ENCODE data around the gene PTPRM.

PTPRM gene

DNA sequence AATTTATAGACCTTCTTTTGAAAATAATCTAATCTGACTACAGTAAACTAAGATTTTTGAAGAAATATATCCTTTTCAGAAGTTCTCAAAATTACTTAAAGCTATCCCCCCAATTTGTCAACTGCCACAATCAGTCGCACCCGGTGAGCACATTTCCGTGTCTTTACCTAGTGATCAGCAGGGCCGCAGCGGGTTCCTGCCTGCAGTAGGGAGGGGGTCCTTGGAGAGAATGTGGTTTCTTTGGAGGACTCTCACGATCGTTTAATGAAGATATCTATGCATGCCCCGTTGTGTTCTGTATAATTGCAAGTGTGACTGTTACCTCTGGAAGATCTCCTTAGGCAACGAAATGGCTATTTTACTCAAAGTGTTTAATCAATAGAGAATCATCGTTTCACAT lies 790.2 kb downstream of the PTPRM start:
- DNase-seq = no peak

GRCh38 chr18:8358033-8358765 lies 791.1 kb downstream of the PTPRM start:
- no peak for DNase-seq

- DNase-seq = no peak
These were observed 792.0 kb downstream of the PTPRM start for GRCh38 chr18:8359076-8359475.

- DNase-seq = no peak
These were observed 792.4 kb downstream of the PTPRM start for GRCh38 chr18:8359481-8359880.

- DNase-seq = no peak
These were observed 794.9 kb downstream of the PTPRM start for GRCh38 chr18:8361941-8362471.

- no peak for DNase-seq
These were observed 795.7 kb downstream of the PTPRM start for GRCh38 chr18:8362863-8363262.

DNA sequence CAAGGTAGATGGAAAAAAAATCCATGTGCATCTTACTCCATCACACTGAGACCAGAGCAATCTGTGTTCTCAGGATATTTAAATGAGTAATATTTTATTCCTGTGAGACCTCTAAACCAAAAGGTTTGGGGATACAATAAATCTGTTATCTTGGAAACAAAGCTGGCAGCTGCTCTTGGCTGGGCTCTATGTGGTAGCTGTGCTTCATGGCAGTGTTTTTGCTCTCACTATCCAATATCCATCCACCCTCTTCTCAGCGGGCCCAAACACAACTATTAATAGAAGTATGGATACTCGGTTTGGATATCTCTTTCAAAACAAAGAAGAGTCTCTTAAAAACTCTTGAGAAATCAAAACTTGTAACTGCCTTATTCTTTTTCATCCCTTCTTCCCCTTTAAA lies 797.3 kb downstream of the PTPRM start:
- DNase-seq = no peak

DNA sequence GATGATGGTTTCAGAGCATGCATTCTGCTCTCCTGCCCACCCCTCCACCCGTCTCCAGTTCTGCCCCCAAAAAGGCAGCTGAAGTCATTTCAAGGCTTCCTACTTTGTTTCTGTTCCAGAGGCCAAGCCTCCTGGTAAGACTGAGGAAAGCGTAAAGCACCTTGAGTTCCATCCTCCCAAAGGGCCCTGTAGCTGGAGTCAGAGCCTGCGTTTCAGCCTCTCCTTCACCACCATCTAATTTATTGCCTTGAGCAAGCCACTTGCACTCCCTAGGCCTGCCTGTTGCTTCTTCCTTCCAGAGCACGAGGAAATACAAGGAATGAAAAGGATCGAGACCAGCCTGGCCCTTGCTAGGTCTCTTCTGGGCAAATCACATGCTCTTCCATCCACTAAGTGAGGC lies 797.9 kb downstream of the PTPRM start:
- DNase-seq = no peak

- no peak for DNase-seq
These were observed 798.4 kb downstream of the PTPRM start for GRCh38 chr18:8365528-8365927.

- no peak for DNase-seq
These were observed 799.0 kb downstream of the PTPRM start for GRCh38 chr18:8366070-8366469.

- no peak for DNase-seq
These were observed 799.5 kb downstream of the PTPRM start for GRCh38 chr18:8366656-8367055.

DNA sequence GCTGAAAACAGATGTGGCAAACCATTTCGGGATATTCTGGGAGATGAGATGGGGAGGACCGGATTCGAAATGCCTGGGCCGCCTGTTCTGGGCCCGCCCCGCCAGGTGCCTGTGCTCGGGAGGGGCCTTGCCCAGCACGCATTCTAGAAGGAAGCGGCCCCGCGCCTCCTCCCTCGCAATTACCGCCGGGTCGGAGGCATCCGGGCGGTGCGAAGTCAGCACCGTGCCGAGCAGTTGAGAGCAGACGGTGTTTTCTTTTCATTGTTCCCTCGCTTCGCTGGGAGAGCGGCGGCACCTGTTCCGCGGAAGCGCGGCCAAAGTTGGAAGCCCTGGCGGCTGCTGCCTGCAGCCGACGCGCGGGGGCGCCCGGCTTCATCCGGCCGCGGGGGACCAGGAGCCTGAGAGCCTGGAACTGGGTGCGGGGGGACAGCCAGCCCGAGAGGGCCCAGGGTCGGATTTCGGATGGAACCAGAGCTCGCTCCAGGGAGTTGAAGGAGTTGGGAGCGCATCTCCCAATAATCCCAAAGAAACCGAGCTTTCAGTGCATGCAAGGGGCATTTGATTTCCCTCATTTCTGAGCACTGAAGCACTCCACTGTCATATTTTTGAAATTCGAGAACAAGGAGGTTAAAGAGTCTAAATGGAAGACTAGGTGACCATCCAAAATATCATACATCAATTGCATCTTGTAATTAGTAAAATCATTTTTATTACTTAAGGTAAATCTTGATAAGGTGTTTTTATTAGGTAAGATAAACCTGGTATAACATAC lies 800.3 kb downstream of the PTPRM start:
- no peak for DNase-seq

DNA sequence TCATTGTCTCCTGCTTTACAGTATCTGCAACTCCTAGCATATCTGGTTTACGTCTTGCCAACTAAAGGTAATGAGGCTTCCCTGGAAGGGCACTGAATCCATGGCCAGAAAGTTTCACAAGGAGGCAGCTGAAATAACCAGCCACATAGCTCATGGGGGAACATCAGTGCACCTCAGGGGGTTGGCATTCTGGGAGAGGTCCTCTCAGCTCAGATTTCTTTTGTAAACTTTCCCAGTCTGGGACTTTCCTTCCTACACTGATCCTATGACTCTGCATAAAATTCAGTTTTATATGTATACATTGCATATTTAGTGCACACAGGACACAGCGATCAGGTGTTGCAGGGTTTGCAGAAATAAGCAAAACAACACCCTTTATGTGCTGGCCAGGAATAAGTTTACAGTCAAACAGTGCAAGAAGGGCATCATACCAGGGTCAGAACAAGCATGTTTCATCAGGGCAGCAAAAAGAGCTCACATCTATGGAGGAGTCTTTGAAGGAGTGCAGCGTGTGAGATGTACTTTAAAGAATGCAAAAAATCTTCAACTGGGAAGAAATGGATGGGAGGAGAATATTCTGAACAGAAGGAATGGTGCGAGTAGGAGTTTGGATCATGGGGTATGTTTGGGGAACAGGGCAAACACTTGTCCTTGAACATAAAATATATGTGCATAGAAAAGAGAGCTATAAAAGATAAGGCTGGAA lies 801.5 kb downstream of the PTPRM start:
- no peak for DNase-seq

DNA sequence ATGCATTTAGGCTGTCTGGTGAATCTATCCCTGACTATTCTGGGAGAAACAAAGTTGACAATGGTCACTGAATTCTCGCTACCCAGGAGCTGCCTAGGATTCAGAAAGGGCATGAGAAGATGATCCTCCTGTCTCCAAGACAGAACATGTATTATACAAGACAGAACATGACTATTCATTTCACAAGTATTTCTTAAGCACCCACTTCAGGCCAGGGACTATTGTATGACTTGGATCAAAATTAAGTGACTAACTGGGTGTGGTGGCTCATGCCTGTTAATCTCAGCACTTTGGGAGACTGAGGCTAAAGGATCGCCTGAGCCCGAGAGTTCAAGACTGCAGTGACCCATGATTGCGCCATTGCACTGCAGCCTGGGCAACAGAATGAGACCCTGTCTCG lies 806.4 kb downstream of the PTPRM start:
- no peak for DNase-seq

DNA sequence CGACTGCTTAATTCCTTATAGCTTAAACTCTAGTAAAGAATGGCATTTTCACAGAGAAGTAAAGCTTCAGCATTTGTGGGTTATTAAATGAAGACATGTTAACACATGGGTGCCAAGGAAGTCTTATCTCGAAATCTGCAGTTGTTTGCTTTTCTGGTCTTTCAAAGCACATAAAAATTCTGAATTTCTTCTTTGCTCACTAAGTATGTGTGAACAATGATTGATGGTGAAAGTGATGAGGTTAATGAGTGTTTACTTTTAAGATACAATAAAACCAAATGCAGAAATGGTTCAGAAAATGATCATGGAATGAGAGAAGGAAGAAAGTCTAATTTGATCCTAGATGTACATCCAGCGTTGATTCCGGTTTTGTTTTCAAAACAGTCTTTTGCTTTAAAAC lies 807.6 kb downstream of the PTPRM start:
- DNase-seq = no peak

DNA sequence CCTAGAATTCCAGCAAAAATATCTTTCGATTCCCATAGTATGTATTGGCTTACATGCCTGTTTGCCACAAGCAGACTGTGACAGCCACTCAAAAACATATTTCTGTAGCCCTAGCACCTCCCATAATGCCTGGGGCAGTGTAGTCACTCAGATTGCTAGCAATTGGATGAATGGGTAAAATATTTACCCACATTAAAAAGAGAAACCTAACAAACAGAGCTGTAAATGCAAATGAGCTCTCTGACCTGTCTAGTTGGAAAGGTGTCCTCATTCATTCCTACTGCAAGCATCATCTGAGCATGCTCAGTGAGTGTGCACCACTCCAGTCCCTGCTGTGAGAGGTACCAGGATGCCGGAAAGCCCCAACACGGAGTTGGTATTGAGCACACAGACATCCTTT lies 808.1 kb downstream of the PTPRM start:
- DNase-seq = no peak

DNA sequence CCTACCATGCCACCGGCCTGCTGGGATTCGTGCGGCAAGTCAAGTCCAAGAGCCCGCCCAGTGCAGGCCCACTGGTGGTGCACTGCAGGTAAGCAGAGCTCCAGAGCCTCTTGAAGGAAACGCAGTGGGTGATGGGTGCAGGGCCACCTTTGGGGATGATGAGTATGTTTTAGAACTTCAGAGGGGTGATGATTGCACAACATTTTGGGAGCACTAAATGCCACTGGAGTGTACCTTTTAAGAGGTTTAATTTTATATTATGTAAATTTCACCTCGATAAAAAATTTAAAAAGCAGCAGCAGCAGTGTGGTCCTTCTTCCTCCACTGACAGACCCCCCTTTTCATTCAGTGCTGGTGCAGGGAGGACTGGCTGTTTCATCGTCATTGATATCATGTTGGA lies 809.0 kb downstream of the PTPRM start:
- DNase-seq = no peak

GRCh38 chr18:8379187-8379941 lies 812.2 kb downstream of the PTPRM start:
- DNase-seq = no peak

GRCh38 chr18:8380006-8380405 lies 812.9 kb downstream of the PTPRM start:
- DNase-seq = no peak

GRCh38 chr18:8380926-8381325 lies 813.8 kb downstream of the PTPRM start:
- DNase-seq = no peak

DNA sequence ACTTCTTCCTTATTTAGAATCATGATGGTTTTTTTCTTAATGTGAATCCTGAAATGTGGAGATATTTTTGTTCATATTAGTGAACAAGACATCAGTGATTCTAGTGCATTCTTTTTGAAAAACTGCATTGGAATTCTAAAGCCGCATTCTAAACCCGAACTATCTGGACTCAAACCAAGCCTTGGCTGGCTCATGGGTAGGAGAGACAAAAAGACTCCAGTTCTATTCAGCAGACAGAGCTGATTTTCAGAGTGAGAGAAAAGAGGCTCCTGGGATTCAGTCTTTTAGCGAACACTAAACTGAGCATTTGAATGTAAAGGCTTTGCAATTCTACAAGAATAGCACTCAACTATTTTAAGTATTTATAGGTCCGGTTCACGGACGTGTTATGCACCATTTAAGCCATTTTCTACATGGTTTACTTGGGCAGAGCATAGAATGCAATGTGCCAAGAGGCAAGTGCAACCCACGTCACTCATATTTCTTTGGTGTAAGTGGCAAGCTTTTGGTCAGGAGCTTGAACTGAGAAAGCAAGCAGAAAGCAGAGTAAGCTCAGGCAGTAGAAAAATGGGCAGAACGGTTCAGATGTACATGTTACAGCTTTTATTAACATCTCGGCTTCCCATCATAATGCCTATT lies 814.8 kb downstream of the PTPRM start:
- no peak for DNase-seq

DNA sequence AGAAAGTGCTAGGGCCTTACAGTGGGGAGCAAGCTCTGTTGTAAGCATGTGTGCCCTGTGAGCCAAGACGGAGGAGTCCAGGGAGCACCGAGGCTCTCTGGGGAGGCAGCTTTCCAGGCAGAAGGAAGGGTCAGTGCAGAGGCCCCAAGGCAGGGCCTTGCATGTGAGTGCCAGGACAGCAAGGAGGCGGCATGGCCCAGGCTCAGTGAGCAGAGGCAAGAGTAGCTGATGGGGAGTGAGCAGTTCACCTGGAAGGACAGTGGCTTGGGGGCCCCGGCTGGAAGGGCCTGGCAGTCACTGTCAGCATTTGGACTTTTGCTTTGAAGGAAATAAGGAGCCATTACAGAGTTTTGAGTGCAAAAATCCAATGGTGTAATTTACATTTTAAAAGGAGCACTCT lies 818.3 kb downstream of the PTPRM start:
- DNase-seq = no peak
